NCI-H2081 (cell line): ENCODE data around the gene ZSCAN20.

Experiments used
- DNase-seq, 2 experiments: peaks; one replicate each; lab custom pipeline; 2025; lab: John Stamatoyannopoulos, UW

Gene ZSCAN20

DNA sequence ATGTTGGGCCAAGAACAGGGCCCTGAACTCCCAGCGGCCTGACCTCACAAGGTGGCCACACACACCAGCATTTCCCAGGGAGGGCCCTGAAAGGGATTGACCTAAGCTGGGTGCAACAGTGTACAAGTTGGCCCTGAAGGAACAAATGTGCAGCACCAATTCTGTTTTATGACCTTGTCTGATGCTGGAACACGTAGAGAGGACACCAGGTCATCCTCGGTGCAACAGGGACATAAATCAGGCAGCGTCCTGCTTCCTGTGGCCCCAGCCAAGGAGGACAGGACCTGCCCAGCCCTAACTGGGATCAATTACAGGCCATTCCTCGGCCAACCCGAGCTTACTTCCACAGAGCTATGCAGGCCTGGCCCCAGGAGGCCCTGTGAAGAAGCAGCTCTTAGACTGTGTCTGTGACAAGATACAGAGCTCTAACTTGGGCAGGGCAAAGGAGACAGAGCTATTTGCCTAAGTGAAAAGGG lies 28.7 kb upstream of the ZSCAN20 start:
- DNase-seq = no peak

DNA sequence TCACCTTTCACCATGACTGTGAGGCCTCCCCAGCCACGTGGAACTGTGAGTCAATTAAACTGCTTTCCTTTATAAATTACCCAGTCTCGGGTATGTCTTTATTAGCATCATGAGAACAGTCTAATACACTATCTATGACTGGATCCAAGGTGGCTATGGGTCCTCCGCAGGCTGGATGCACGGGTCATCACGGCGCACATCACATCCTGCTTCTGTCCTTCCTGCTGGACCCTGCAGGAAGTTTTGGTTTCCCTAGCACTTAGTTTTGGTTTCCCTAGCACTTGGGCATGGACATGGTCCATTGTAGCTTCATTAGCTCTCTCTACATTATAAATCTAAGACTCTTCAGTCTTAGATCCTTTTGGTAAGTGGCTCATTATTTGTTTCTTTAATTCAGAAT lies 27.3 kb upstream of the ZSCAN20 start:
- no peak for DNase-seq

DNA sequence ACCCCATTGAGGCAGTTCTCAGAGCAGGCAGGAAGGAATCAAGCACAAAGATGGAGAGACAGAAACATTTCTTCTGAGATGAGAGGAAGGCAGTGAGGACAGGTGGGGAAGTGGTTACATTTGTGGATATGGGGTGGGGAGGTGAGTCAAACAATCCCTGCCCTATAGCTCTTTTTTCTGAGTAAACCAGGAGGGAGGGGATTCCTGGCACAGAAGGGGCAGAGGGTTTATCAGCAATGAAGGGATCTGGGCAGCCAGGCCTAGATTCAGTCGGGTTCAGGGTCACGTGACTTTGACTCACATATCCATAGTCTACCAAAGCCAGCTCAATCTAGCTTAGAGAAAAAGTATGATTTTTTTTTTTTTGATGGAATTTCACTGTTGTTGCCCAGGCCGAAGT lies 25.9 kb upstream of the ZSCAN20 start:
- no peak for DNase-seq

DNA sequence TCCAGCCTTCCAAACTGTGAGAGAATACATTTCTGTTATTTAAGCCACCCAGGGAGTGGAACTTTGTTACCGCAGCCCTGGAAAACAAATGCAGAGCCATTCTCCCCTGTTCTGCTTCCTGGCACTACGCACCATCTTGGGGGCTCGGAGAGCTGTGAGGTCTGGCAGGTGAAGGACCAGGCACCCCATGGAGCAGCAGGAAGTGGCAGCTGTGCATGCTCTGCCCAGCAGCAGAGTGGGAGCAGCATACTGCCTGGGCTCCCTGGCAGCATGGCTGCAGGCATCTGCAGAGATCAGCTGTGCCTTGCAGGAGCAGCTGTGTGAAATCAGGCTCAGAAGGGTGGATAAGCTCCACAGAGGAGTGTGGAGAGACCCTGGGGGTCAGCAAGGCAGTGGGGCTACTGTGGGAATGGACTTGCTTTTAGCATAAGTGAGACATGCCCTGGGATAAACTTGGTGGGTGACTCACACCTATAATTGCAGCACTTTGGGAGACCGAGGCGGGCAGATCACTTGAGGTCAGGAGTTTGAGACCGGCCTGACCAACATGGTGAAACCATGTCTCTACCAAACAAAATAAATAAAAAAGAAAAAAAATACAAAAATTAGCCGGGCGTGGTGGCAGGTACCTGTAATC lies 17.7 kb upstream of the ZSCAN20 start:
- peak in 1 of 2 experiments; percentile 75 for DNase-seq

DNA sequence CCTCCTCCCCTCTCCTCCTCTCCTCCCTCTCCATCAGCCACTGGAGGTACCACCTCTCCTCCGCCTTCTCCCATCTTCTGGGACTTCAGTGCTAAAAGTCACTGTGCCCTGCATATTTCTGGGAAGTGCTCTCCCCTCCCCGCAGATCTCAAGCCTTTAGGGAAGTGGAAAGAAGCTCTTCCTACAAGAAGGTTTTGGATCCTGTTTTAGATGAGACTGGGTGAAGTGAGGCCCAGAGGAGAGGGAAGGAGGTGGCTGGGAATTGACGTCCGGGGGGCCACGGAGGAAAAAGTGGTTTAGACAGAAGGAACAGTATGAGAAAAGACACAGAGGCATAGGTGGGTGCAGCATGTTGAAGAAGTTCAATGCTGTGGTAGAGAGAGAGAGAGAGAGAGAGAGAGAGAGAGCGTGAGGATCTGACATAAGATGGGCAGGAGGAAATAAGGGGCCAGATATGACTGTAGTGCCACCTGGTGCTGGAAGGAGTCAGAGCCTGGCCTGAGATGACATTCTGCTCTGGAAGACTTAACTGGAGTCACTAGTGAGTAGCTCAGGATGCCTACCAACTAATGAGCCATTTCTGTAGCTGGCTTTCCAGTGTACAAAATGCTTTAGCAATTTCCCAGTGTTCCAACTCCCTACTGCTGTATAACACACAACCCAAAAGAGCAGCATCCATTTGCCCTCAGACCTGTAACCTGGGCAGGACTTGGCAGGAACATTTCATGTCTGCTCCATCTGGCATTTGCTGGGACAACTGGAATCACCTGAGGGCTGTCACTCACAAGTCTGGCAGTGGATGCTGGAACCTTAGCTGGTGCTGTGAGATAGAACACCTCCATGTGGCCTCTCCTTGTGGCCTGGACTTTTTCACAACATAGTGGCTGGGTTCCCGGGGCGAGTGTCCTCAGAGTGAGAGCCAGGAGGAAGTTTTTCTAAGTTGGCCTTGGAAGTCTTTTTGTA lies 16.6 kb upstream of the ZSCAN20 start:
- DNase-seq = peak; percentile 40 to 61

DNA sequence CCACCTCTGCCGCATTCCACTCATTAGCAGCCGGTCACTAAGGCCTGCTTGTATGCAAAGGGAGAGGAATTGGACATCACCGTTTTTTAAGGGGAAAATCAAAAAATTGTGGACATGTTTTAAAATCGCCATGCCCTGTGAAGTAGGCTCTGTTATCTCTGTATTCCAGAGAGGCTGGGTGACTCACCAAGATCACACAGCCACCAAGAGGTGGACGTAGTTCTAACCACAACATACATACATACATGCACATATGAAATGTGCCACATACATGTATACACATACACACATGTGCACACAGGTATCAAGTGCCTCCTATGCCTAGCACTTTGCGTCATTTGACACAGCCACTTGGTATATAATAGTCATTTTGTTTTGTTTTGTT lies 16.0 kb upstream of the ZSCAN20 start:
- no peak for DNase-seq

DNA sequence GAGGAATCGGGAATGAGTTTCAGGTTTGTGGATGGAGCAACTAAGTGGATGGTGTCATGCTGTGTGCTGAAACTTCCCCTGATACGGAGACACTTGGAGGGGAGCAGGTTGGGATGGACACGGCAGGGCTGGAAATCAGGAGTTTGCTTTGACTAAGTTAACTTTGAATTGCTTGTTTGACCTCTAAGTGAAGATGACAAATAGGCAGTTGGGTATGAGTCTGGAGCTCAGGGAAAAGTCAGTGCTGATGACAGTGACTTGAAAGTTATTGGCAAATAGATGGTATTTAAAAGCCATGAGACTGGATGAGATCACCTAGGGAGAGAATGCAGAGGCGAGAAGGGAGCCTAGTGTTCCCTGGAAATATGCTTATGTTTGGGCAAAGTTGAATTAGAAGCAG lies 12.8 kb upstream of the ZSCAN20 start:
- DNase-seq = no peak

DNA sequence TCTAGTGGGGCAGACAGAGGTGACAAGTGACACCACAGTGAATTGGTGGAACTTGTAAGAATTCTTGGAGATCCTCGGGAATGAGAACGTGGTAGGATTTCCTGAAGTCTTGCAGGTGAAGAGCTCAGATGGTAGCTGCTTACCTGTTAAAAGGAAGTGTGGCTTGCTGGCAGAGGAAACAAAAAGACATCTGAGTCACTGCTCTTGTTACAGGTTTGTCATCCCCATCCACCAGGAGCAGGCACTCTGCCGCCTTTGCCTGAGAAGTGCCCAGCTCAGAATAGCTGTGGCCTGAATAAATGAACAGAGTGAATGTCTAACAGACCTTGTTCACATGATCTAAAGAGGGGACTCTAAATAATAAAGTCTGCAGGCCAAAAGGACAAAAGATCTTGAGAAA lies 12.3 kb upstream of the ZSCAN20 start:
- no peak for DNase-seq

DNA sequence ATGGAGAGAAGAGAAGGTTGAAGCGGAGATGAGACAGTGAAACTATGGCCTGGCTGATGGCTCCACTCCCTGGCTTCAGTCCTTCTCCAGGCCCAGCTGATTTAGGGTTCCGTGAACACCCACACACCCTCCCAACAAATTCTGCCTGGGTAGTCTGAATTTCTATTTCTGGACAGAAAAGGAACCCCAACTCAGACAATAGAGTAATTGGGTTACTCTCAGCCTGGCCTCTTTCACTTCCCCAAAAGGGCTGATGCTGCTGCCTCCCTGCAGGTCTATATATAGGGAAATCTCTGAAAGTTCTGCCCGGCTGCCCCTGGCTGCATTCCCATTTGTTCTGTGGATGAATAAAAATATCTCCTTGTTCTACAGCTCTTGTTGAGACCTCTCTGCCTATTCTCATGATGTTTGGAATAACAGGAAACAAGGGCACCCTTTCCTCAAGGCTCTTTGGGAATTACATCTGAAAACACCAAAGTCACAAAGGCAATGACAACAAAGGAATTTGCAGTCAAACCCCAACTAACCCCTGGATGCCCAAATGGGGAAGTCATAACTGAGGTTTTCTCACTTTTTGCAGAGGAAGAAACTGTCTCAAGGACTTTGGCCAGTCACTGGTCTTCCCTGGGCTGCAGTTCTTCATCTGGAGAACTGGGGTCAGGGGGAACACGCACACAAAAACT lies 11.4 kb upstream of the ZSCAN20 start:
- no peak for DNase-seq

DNA sequence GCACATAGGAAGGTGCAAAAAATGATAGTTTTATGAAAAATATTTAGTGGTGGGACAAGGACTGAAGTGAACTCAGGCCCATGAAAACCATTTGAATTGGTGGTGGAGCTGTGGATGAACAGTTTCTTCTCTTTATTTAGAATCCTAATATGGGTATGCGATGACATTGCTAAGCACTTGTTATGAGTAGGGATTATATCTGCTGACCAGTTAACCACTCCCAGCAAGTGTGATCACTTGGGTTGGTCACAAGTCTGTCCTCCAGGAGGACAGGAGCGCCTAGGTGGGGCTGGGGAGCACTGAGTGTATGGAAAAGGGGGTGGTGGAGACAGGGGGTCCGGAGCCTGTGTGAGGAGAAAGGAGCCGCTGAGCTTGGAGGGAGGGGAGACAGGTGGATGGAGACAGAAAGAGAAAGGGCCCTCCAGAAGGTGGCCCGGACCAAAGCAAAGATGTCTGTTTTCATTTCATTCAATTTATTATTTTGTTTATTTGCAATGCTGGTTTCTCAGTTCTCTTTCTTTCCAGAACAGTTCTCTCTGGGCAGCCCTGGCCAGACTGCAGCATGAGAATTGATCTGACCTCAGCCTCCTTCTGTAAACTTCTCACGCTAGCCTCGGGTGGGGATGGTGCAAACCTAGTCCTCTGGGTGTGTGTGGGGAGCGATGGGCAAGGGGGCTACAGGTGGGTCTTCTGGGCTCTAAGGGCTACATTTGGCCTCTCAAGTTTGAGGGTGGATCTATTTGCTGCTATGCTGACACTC lies 9.9 kb upstream of the ZSCAN20 start:
- DNase-seq = no peak

DNA sequence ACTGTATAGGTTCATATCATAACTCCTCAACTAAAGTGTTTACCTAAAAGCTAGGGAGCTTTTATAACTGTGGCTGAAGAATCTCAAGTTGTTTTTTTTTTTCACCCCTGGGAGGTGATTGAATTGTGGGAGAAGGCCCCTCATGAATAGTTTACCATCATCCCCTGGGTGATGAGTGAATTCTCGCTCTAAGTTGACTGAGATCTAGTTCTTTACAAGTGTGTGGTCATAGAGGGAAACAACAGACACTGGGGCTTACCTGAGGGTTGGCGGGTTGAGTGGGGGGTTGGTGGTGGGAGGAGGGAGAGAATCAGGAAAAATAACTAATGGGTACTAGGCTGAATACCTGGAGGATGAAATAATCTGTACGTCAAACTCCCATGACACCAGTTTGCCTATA lies 7.9 kb upstream of the ZSCAN20 start:
- DNase-seq = no peak

DNA sequence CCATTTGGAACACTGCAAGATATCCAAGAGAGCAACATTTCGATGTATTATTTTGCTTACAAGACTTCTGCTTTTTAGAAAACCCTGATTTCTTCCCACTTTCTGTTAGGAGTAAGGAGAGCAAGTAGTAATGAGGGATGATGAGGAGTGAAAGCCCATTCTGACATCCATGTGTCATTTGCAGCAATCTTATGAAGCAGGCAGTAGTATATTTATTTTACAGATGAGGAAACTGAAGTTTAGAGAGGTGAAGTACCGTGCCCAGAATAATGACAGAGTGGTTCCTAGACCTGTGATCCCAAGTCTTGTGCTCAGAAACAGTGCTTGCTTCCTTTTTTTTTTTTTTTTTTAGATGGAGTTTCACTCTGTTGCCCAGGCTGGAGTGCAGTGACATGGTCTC lies 7.1 kb upstream of the ZSCAN20 start:
- no peak for DNase-seq

DNA sequence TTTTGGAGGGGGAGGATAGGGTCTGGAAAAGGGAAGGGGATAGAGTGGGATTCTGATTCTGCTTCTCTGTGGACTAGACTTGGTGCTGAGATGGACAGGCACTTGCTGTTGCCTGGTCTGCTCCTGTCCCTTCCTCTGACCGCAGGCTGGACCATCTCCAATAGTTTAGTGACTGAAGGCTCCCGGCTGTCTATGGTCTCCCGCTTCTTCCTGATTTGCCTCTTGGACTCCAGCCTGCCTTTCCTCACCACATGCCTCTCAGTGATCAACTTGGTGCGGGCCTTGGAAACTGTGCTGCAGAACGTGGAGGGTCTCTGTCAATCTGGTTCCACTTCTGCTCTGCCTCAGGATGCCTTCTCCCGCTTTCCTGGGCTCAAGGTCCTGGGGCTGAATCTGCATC lies 6.3 kb upstream of the ZSCAN20 start:
- no peak for DNase-seq

DNA sequence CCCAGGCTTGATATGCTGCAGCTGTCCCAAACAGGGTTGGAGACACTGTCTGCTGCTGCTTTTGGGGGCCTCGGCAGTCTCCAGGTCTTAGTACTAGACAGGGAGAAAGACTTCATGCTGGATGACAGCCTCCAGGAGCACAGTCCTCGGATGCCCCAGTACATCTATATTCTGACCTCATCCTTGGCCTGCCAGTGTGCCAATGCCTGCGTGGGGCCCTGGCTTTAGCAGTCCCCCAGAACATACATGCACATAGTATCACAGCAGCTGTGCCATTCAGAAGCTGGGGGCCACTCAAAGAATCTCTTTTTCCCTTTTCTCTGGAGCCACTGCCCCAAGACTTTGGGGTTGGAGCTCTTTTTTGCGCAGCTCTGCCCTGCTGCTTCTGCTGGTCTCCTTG lies 4.4 kb upstream of the ZSCAN20 start:
- DNase-seq = no peak

DNA sequence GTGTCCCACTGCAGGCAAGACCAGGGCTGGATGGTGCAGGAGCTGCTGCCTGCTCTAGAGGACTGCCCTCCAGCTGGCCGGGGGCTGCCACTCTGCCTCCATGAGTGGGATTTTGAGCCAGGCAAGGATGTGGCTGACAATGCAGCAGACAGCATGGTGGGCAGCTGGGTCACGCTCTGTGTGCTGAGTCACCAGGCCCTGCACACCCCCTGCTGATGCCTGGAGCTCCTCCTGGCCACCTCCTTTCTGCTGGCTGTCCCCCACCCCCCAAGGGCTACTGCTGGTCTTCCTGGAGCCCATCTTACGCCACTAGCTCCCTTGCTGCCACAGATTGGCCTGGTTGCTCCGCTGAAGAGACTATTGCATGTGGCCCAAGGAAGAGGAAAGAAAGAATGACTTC lies 3.9 kb upstream of the ZSCAN20 start:
- no peak for DNase-seq

DNA sequence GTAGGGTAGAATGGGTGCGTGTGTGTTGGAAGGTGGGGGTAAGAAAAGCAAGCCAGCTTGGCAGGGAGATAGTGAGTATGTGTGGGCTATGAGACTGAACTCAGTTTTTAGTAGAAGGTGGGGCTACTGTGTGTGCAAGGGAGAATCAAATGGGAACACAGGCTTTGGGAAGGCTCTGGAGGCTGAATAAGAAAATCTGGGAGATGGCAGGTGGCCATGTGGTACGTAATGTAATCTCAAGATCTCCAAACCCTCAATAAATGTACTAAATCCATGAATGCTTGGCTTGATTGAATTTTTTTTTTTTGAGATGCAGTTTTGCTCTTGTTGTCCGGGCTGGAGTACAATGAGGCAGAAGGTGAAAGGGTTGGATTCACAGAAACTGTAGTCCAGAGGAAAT lies 3.5 kb upstream of the ZSCAN20 start:
- DNase-seq = no peak

DNA sequence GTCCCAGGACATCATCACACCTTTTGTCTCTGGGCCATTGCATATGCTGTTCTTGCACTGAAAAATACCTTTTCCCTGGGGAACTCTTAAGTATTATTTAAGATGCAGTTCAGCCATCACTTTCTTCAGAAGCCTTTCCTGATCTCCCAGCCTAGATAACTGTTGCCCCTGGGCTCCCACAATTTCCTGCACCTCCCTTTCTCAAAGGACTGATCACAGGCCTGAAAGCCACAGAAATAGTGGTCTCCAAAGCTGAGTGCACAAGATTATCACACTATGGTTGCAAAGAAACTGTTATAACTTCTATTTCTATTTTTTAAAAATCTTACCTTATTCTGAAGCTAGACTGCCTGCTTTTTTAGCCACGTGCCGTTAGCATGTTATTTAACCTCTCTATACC lies 2.8 kb upstream of the ZSCAN20 start:
- no peak for DNase-seq

DNA sequence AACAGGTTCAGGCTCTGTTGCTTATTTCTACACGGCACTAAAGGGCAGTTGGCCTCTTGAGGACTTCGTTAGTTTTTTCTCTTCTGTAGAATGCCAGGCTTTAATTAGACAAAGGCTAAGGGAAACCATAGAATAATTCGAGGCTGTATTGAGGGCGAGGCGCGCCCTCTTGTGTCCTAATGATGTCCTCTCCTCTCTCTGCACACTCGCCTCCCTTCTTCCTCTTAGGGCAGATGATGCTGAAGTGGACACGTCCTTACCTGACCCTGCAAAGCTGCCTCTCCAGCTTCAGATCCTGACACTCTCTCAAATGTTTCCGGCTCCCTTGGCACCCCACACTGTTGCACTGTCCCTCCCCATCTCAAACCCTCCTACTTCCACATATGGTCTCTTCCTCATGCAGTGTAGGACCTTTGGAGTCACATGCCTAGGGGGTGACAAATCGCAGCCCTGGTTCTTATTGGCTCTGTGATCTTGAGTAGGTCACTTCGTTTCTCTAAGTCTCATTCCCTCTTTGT lies 1.9 kb upstream of the ZSCAN20 start:
- DNase-seq = peak; percentile 90

DNA sequence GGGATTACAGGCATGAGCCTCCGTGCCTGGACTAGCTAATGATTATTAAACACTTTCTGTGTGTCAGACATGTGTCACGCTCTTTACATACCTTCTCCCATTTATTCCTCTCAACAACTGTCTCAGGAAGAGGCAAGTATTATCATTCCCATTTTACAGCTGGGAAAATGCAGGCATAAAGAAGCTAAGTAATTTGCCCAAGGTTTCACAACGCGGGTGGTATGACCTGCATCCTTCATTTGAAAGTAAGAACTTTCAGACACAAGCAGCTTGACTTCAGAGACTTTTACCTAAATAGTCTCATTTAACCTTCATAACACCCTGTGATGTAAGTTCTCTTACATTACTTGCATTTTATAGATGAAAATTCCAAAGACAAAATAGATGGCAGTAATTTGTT lies 1.0 kb upstream of the ZSCAN20 start:
- no peak for DNase-seq

DNA sequence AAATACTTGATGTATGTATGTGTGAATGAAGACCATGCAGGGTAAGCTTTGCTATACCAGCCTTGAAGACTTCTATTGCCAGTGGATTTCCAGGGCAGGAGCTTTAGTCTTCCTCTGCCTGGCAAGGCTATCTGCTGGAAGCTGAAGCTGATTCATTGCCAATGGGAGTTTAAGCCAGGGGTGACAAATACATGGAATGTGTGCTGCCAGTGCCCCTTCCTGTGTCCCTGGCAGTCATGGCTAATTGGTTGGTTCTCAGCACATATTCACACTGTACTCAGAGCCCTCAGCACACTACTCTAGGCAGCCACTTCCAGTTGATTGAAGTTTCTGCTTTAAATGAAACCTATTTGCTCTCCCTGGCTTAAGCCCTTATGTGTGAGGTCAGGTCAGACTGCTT lies 1.5 kb downstream of the ZSCAN20 start:
- DNase-seq = no peak

DNA sequence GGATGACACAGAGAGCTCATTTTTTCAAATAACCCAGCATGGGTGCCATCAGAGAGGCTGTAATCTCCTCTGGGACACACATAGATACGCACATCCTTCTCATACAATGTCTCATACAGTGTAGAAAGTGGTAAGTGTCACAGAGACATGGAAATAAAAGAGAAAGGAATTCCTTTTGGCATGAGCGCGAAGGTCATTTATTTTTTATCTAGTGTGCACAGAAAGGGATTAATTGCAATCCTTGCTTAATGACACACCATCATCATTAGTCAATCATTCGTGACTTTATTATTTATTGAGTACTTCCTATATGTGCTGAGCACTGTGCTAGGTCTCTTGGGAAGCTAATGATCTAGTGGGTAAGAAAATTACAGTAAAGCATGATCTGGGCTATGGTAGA lies 5.0 kb downstream of the ZSCAN20 start:
- no peak for DNase-seq

DNA sequence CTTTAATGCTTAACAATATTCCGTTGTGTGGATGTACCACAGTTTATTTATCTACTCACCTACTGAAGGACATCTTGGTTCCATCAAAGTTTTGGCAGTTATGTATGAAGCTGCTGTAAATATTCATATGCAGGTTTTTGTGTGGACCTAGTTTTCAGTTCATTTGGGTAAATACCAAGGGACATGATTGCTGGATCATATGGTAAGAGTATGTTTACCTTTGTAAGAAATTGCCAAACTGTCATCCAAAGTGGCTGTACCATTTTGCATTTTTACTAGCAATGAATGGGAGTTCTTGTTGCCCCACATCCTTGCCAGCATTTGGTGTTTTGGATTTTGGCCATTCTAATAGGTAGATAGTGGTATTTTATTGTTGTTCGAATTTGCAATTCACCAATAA lies 10.0 kb downstream of the ZSCAN20 start:
- DNase-seq = no peak
